OCI-LY7 (cell line): ENCODE results near the gene GIGYF1.

ENCODE experiments used
- CTCF ChIP-seq: fragments of 200-600 bp; sonication (generic); conservative IDR thresholded peaks from 2 replicates; pipeline ENCODE4 v1.5.1; 2014; ENCODE audit warnings: mild to moderate bottlenecking, antibody characterized with exemption, low read length, moderate library complexity, mixed read lengths
- EZH2phosphoT487 ChIP-seq: fragments of 200-600 bp; sonication (generic); IDR thresholded peaks from 2 replicates; pipeline ENCODE4 v1.6.1; 2018; ENCODE audit warnings: low read depth, borderline replicate concordance, mild to moderate bottlenecking, mixed run types, antibody characterized with exemption, low read length, moderate library complexity, mixed read lengths

GRCh38 chr7:100670074-100670473 lies 24.0 kb downstream of the GIGYF1 start:
- TF ChIP-seq CTCF (no peak), EZH2phosphoT487 (no peak)
